ENCODE results near the gene ACIN1. TPM values are rescaled to one million over a fixed set of nuclear protein-coding genes. Genes with fewer than 3 reads are reported as not detected.

Gene ACIN1
- total RNA-seq, 1 donor from 2014 or later = 83.4 TPM

DNA sequence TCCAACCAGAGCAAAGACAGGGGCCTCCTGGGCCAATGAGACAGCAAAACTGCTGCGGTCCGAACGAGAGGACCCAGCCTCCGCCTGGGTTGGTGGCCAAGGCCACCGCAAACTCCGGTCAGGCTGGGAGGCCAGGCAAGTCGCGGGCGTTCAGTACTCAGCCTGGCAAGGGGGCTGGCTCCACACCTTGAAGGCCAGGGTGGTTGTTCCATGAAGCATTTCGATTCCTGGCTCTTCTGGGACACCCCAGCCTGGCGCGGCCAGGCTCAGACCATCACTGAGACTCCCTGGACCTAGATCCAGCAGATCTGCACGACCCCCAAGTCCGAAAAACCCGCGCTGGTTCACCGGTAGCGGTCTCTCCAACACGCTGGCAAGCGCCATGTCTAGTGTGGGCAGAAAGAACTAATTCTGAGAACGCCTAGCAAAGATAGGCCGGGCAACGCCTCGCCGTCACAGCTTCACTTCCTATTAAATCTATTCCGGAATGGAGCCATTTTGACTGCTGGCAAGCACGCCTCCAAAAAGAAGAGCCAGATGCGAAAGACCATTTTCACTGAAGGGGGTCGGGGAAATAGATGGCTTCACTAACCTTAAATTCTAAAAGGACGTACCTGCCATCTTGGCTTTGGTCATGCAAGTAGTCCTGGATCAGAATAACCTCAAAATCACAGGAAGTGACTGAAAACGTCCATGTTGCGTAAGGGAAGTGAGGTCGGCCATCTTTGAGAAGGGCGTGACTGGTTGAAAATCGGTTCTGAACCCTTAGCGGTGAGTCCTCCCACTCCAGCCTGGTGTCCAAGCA, 60.2 kb downstream of the ACIN1 start, which contains the start of gene PSMB5:
Gene PSMB5 (minus strand): TSS at position 403 of the 805 bp plus-strand sequence. CDS start 19 bp downstream, at position 384.
- Histone ChIP-seq H3K27me3 (ENCODE audit: control insufficient read depth, insufficient read depth, low read length) (no peaks in the 10 kb centered on the region), H3K4me3 (ENCODE audit: low read depth, low read length) (peak within 1 kb of the TSS; percentile 81), H3K36me3 (ENCODE audit: control insufficient read depth, insufficient read depth, low read length) (peaks cover 3% of the 10 kb centered on the region)
- TF ChIP-seq, protein P1, sequence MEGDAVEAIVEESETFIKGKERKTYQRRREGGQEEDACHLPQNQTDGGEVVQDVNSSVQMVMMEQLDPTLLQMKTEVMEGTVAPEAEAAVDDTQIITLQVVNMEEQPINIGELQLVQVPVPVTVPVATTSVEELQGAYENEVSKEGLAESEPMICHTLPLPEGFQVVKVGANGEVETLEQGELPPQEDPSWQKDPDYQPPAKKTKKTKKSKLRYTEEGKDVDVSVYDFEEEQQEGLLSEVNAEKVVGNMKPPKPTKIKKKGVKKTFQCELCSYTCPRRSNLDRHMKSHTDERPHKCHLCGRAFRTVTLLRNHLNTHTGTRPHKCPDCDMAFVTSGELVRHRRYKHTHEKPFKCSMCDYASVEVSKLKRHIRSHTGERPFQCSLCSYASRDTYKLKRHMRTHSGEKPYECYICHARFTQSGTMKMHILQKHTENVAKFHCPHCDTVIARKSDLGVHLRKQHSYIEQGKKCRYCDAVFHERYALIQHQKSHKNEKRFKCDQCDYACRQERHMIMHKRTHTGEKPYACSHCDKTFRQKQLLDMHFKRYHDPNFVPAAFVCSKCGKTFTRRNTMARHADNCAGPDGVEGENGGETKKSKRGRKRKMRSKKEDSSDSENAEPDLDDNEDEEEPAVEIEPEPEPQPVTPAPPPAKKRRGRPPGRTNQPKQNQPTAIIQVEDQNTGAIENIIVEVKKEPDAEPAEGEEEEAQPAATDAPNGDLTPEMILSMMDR (IDR thresholded peaks at IDR 0.05; ENCODE audit: insufficient read depth, low read length, poor library complexity, severe bottlenecking) = no peak
- peak; percentile 92 for DNase-seq (ENCODE audit: low read depth)

DNA sequence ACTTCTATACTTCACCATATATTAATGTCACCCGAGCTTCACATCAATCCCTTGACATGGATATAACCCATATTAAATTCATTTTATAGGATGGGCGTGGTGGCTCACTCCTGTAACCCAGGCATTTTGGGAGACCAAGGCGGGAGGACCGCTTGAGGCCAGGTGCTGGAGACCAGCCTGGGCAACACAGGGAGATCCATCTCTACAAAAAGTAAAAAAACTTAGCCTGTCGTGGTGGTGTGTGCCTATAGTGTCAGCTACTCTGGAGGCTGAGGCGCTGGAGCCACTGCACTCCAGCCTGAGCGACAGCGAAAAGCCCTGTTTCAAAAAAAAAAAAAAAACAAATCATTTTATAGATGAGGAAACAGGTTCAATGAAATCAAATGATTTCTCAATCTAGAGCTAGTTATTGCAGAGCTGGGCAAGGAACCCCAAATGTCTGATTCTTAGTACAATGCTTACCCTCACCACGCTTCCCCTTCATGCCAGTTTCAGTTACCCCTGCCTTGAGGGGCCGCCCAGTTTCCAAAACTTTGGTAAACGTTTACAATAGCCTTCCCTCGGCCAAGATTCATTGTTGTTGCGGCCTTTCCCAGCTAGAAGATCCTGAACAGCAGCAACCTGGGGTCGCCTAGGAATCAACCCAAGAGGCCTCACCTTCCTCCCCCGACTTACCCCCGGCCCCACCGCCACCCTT, 61.0 kb downstream of the ACIN1 start:
- no peaks in the 10 kb centered on the region for H3K27me3 ChIP-seq (ENCODE audit: control insufficient read depth, insufficient read depth, low read length)
- H3K4me3 ChIP-seq (ENCODE audit: low read depth, low read length) = peak overlapping the region; percentile 81
- peaks cover 3% of the 10 kb centered on the region for H3K36me3 ChIP-seq (ENCODE audit: control insufficient read depth, insufficient read depth, low read length)
- no peak for DNase-seq (ENCODE audit: low read depth)
- TF ChIP-seq, protein P1 (IDR thresholded peaks at IDR 0.05; ENCODE audit: insufficient read depth, low read length, poor library complexity, severe bottlenecking) = no peak

- DNase-seq (ENCODE audit: low read depth) = no peak
- TF ChIP-seq, protein P1 (IDR thresholded peaks at IDR 0.05; ENCODE audit: insufficient read depth, low read length, poor library complexity, severe bottlenecking) = no peak
- peaks cover 3% of the 10 kb centered on the region for H3K36me3 ChIP-seq (ENCODE audit: control insufficient read depth, insufficient read depth, low read length)
- H3K27me3 ChIP-seq (ENCODE audit: control insufficient read depth, insufficient read depth, low read length) = no peaks in the 10 kb centered on the region
- H3K4me3 ChIP-seq (ENCODE audit: low read depth, low read length) = peak overlapping the region; percentile 1
Observed at GRCh38 chr14:23033251-23033727, 61.6 kb downstream of the ACIN1 start.

DNA sequence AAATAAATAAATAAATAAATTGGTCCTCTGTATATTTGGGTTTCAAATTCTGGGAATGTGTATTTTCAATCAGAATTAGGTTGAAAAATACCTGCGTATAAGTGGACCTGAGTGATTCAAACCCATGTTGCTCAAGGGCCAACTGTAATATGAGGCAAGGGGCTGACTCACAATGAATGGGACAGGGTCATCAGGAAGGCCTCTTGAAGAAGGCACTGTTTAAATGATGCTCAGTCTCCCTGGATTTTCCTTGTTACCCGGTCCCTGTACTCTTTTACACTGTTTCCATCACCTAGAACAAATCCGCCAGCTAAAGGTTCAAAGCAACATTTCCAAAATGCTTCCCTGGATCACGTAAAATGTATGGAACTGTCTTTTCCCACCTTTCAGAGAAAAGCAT, 64.0 kb downstream of the ACIN1 start:
- H3K36me3 ChIP-seq (ENCODE audit: control insufficient read depth, insufficient read depth, low read length) = peaks cover 3% of the 10 kb centered on the region
- TF ChIP-seq, protein P1 (IDR thresholded peaks at IDR 0.05; ENCODE audit: insufficient read depth, low read length, poor library complexity, severe bottlenecking) = no peak
- H3K4me3 ChIP-seq (ENCODE audit: low read depth, low read length) = no peak overlapping the region
- no peaks in the 10 kb centered on the region for H3K27me3 ChIP-seq (ENCODE audit: control insufficient read depth, insufficient read depth, low read length)
- DNase-seq (ENCODE audit: low read depth) = no peak

DNA sequence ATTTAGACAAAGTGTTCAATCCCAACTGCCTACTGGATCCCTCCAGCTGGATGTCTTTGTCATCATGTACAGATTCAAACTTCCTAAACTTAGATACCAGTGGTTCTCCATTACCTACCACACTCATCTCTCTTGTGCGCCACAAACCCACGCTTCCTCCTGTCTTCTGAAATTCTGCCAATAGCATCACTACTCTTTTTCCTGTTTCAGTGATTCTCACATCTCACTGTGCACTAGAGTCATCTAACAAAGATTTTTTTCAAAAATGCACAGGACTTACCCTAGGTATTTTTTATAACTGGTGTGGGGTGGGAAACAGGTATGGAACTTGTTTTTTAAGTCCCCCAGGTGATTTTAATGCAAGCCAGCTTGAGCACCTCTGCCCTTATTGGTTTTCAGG, 66.1 kb downstream of the ACIN1 start:
- TF ChIP-seq, protein P1 (IDR thresholded peaks at IDR 0.05; ENCODE audit: insufficient read depth, low read length, poor library complexity, severe bottlenecking) = no peak
- Histone ChIP-seq H3K27me3 (ENCODE audit: control insufficient read depth, insufficient read depth, low read length) (no peaks in the 10 kb centered on the region), H3K4me3 (ENCODE audit: low read depth, low read length) (no peak overlapping the region), H3K36me3 (ENCODE audit: control insufficient read depth, insufficient read depth, low read length) (peaks cover 3% of the 10 kb centered on the region)
- no peak for DNase-seq (ENCODE audit: low read depth)

All from kidney epithelial cell (primary cell).